Liver (tissue), 9 donors: ENCODE results near the gene SEMA4C. TPM values are rescaled to one million over a fixed set of nuclear protein-coding genes. Genes with fewer than 3 reads are reported as not detected.

Experiments used
- DNase-seq: peaks from one replicate; pipeline ENCODE4 v3.0.0-alpha.2; 2017; ENCODE audit warnings: low spot score
- H3K27ac ChIP-seq, 2 donors: one replicate each; pipeline ENCODE4 v1.7.0; 2013; ENCODE audit warnings: inconsistent platforms in 2 of 2, low read length in 2 of 2, control low read depth in 1 of 2, low read depth in 1 of 2, mild to moderate bottlenecking in 1 of 2
- H3K27me3 ChIP-seq, 4 donors: one replicate each; pipeline versions ENCODE4 v1.6.1 to v1.7.0; 2013; ENCODE audit warnings: low read length in 3 of 4, inconsistent platforms in 1 of 4, mild to moderate bottlenecking in 1 of 4, moderate library complexity in 1 of 4; ENCODE audit not compliant: control insufficient read depth in 4 of 4, insufficient read depth in 4 of 4
- H3K36me3 ChIP-seq, 4 donors: one replicate each; pipeline versions ENCODE4 v1.6.1 to v1.7.0; 2013; ENCODE audit warnings: low read length in 3 of 4, mild to moderate bottlenecking in 3 of 4, low read depth in 1 of 4, moderate library complexity in 1 of 4; ENCODE audit not compliant: control insufficient read depth in 4 of 4, insufficient read depth in 3 of 4
- H3K4me1 ChIP-seq, 4 donors: one replicate each; pipeline versions ENCODE4 v1.6.1 to v1.7.0; 2013; ENCODE audit warnings: low read length in 3 of 4, mild to moderate bottlenecking in 3 of 4, moderate library complexity in 1 of 4; ENCODE audit not compliant: control insufficient read depth in 4 of 4, insufficient read depth in 4 of 4
- H3K4me3 ChIP-seq, 3 donors: one replicate each; pipeline versions ENCODE4 v1.6.1 to v1.7.0; 2013; ENCODE audit warnings: low read length in 3 of 3, control low read depth in 1 of 3, low read depth in 1 of 3, mild to moderate bottlenecking in 1 of 3
- H3K9ac ChIP-seq, 2 donors: one replicate each; pipeline ENCODE4 v1.7.0; 2013; ENCODE audit warnings: low read length in 2 of 2, mild to moderate bottlenecking in 2 of 2, moderate library complexity in 2 of 2, control low read depth in 1 of 2, low read depth in 1 of 2
- H3K9me3 ChIP-seq, 4 donors: one replicate each; pipeline versions ENCODE4 v1.6.1 to v1.7.0; 2013; ENCODE audit warnings: low read length in 3 of 4; ENCODE audit not compliant: control insufficient read depth in 4 of 4
- EGR1 ChIP-seq, 2 donors: IDR thresholded peaks; 2 replicates each; pipeline ENCODE4 v1.6.1; 2016 to 2018; ENCODE audit warnings: antibody characterized with exemption in 2 of 2, low read depth in 2 of 2
- FOXA1 ChIP-seq: IDR thresholded peaks from 2 replicates; pipeline ENCODE4 v1.6.1; 2016; ENCODE audit warnings: antibody characterized with exemption
- GABPA ChIP-seq, 2 donors: IDR thresholded peaks in 1 of 2; conservative IDR thresholded peaks in 1 of 2; 2 replicates each; pipeline ENCODE4 v1.6.1; 2016; ENCODE audit warnings: antibody characterized with exemption in 2 of 2, mild to moderate bottlenecking in 1 of 2, moderate library complexity in 1 of 2
- HNF4A ChIP-seq, 2 donors: conservative IDR thresholded peaks; 2 replicates each; pipeline ENCODE4 v1.6.1; 2016; ENCODE audit warnings: antibody characterized with exemption in 2 of 2, mild to moderate bottlenecking in 2 of 2
- JUND ChIP-seq, 2 donors: IDR thresholded peaks; 2 replicates each; pipeline ENCODE4 v1.6.1; 2016; ENCODE audit warnings: antibody characterized with exemption in 2 of 2
- RAD21 ChIP-seq, 2 donors: IDR thresholded peaks; 2 replicates each; pipeline ENCODE4 v1.6.1; 2016; ENCODE audit warnings: antibody characterized with exemption in 2 of 2, mild to moderate bottlenecking in 2 of 2
- RXRA ChIP-seq, 2 donors: IDR thresholded peaks; 2 replicates each; pipeline ENCODE4 v1.6.1; 2017 to 2018; ENCODE audit warnings: antibody characterized with exemption in 2 of 2, mild to moderate bottlenecking in 1 of 2
- SP1 ChIP-seq: IDR thresholded peaks from 2 replicates; pipeline ENCODE4 v1.6.1; 2018; ENCODE audit warnings: antibody characterized with exemption, mild to moderate bottlenecking
- TAF1 ChIP-seq: conservative IDR thresholded peaks from 2 replicates; pipeline ENCODE4 v1.6.1; 2016; ENCODE audit warnings: antibody characterized with exemption, mild to moderate bottlenecking
- YY1 ChIP-seq: IDR thresholded peaks from 2 replicates; pipeline ENCODE4 v1.6.1; 2016; ENCODE audit warnings: antibody characterized with exemption, mild to moderate bottlenecking
- WGBS: extraction: QIAGEN DNeasy Blood & Tissue Kit; methylation state at CpG from one replicate; pipeline ENCODE4 v1.1.7; 2013; 5-methylcytosine and 5-hydroxymethylcytosine counted together
- polyA plus RNA-seq, 2 donors: library from polyadenylated mRNA; stranded (reverse) in 1 of 2; unstranded in 1 of 2; fragments of 200-250 nt in 1 of 2; fragments of >200 nt in 1 of 2; fragmentation: Nextera tagmentation in 1 of 2; extraction: Ambion mirVana in 1 of 2; gene quantifications; one replicate each; pipeline versions ENCODE4 v1.2.1 to v1.2.3, GENCODE V29; 2013 to 2015
- total RNA-seq, 2 donors: library from RNA; depleted of rRNA; stranded (reverse); fragments of >200 nt; gene quantifications; one replicate each; pipeline ENCODE4 v1.2.3, GENCODE V29; 2014
- TF ChIP-seq, protein P1 (sequence below): IDR thresholded peaks from 2 replicates; pipeline ENCODE4 v1.6.1; 2016; ENCODE audit warnings: antibody characterized with exemption, mild to moderate bottlenecking
- TF ChIP-seq, protein P2 (sequence below): IDR thresholded peaks from 2 replicates; pipeline ENCODE4 v1.6.1; 2016; ENCODE audit warnings: antibody characterized with exemption
- TF ChIP-seq, protein P3 (sequence below): IDR thresholded peaks from 2 replicates; pipeline ENCODE4 v1.6.1; 2016; ENCODE audit warnings: antibody characterized with exemption
- TF ChIP-seq, protein P4 (sequence below): fragments of 150-350 bp; IDR thresholded peaks from 2 replicates; pipeline ENCODE4 v1.5.1; 2017; ENCODE audit warnings: improper control_type of control experiment, low read depth, low read length; ENCODE audit not compliant: missing input control
- TF ChIP-seq, protein P5 (sequence below): IDR thresholded peaks from 2 replicates; pipeline ENCODE4 v1.6.1; 2016; ENCODE audit warnings: antibody characterized with exemption
- donor health status: healthy.
- donor health status: healthy.
- donor health status: healthy.
- donor health status: healthy.
- donor health status: healthy.

Gene SEMA4C
- total and polyA plus RNA-seq, 4 donors = 3.7 to 23.2 (median 13.2) TPM

DNA sequence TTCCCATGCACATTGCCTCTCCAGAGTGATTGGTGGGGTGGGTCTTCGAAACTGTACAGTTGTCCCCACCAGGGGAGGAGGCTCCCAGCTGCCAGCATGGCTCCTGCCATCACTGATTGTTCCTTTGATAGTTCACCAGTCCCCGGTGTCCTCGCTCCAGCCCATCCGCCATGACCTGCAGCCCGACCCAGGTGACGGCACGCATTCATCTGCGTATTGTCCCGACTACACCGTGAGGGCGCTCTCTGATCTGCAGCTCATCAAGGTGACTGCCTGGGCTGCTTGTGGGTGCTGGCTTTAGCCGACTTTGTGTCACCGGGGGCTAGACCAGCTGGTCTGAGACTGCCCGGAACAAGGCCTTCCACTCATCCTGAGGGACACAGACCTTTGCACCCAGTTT lies 41.4 kb downstream of the SEMA4C start:
- Histone ChIP-seq H3K9ac (no peak overlapping the region), H3K4me3 (no peak overlapping the region), H3K4me1 (peaks cover 15 to 46% (median 42%) of the 10 kb centered on the region in 4 donors), H3K36me3 (peaks cover 17 to 43% (median 29%) of the 10 kb centered on the region in 4 donors), H3K27ac (no peak overlapping the region), H3K27me3 (no peaks in the 10 kb centered on the region), H3K9me3 (no peaks in the 10 kb centered on the region)
- DNase-seq = no peak
- TF ChIP-seq, protein P1, sequence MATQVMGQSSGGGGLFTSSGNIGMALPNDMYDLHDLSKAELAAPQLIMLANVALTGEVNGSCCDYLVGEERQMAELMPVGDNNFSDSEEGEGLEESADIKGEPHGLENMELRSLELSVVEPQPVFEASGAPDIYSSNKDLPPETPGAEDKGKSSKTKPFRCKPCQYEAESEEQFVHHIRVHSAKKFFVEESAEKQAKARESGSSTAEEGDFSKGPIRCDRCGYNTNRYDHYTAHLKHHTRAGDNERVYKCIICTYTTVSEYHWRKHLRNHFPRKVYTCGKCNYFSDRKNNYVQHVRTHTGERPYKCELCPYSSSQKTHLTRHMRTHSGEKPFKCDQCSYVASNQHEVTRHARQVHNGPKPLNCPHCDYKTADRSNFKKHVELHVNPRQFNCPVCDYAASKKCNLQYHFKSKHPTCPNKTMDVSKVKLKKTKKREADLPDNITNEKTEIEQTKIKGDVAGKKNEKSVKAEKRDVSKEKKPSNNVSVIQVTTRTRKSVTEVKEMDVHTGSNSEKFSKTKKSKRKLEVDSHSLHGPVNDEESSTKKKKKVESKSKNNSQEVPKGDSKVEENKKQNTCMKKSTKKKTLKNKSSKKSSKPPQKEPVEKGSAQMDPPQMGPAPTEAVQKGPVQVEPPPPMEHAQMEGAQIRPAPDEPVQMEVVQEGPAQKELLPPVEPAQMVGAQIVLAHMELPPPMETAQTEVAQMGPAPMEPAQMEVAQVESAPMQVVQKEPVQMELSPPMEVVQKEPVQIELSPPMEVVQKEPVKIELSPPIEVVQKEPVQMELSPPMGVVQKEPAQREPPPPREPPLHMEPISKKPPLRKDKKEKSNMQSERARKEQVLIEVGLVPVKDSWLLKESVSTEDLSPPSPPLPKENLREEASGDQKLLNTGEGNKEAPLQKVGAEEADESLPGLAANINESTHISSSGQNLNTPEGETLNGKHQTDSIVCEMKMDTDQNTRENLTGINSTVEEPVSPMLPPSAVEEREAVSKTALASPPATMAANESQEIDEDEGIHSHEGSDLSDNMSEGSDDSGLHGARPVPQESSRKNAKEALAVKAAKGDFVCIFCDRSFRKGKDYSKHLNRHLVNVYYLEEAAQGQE = no peak
- TF ChIP-seq JUND (IDR thresholded peaks at IDR 0.05) (no peak), GABPA (IDR thresholded peaks at IDR 0.05 in 1 of 2, conservative IDR thresholded peaks at IDR 0.05 in 1 of 2) (no peak), EGR1 (IDR thresholded peaks at IDR 0.05; ENCODE audit: low read depth in 2 of 2) (no peak), SP1 (no peak), HNF4A (conservative IDR thresholded peaks at IDR 0.05) (no peak), RAD21 (IDR thresholded peaks at IDR 0.05) (no peak), YY1 (no peak), FOXA1 (no peak), RXRA (IDR thresholded peaks at IDR 0.05) (no peak), TAF1 (no peak)
- TF ChIP-seq, protein P2, sequence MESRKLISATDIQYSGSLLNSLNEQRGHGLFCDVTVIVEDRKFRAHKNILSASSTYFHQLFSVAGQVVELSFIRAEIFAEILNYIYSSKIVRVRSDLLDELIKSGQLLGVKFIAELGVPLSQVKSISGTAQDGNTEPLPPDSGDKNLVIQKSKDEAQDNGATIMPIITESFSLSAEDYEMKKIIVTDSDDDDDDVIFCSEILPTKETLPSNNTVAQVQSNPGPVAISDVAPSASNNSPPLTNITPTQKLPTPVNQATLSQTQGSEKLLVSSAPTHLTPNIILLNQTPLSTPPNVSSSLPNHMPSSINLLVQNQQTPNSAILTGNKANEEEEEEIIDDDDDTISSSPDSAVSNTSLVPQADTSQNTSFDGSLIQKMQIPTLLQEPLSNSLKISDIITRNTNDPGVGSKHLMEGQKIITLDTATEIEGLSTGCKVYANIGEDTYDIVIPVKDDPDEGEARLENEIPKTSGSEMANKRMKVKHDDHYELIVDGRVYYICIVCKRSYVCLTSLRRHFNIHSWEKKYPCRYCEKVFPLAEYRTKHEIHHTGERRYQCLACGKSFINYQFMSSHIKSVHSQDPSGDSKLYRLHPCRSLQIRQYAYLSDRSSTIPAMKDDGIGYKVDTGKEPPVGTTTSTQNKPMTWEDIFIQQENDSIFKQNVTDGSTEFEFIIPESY = no peak
- TF ChIP-seq, protein P3, sequence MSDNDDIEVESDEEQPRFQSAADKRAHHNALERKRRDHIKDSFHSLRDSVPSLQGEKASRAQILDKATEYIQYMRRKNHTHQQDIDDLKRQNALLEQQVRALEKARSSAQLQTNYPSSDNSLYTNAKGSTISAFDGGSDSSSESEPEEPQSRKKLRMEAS = no peak
- TF ChIP-seq, protein P4, sequence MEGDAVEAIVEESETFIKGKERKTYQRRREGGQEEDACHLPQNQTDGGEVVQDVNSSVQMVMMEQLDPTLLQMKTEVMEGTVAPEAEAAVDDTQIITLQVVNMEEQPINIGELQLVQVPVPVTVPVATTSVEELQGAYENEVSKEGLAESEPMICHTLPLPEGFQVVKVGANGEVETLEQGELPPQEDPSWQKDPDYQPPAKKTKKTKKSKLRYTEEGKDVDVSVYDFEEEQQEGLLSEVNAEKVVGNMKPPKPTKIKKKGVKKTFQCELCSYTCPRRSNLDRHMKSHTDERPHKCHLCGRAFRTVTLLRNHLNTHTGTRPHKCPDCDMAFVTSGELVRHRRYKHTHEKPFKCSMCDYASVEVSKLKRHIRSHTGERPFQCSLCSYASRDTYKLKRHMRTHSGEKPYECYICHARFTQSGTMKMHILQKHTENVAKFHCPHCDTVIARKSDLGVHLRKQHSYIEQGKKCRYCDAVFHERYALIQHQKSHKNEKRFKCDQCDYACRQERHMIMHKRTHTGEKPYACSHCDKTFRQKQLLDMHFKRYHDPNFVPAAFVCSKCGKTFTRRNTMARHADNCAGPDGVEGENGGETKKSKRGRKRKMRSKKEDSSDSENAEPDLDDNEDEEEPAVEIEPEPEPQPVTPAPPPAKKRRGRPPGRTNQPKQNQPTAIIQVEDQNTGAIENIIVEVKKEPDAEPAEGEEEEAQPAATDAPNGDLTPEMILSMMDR = no peak
- TF ChIP-seq, protein P5, sequence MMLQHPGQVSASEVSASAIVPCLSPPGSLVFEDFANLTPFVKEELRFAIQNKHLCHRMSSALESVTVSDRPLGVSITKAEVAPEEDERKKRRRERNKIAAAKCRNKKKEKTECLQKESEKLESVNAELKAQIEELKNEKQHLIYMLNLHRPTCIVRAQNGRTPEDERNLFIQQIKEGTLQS = no peak
- WGBS = 97% methylated on average over 14 of the region's 14 CpGs
